Keratinocyte (primary cell): ENCODE measurements around the gene HEG1.

Experiments used
- CTCF ChIP-seq, 3 experiments: IDR thresholded peaks in 1 of 3; conservative IDR thresholded peaks in 1 of 3; optimal IDR thresholded peaks in 1 of 3; 2 replicates in 2 of 3; 3 replicates in 1 of 3; pipeline versions ENCODE3 to v1.5.1; 2011; ENCODE audit warnings: low read length in 3 of 3, mild to moderate bottlenecking in 3 of 3, moderate library complexity in 2 of 3, control low read depth in 1 of 3, inconsistent platforms in 1 of 3; ENCODE audit not compliant: insufficient read depth in 2 of 3; ENCODE audit errors: extremely low read depth in 1 of 3
- EZH2 ChIP-seq: IDR thresholded peaks from one replicate; pipeline ENCODE4 v1.6.1; 2012; ENCODE audit warnings: inconsistent platforms, mild to moderate bottlenecking, low read length, moderate library complexity

GRCh38 chr3:125055331-125055912 is 375 bp downstream of the HEG1 start:
- TF ChIP-seq CTCF (optimal IDR thresholded peaks at IDR 0.05 in 1 of 3, IDR thresholded peaks at IDR 0.05 in 1 of 3, conservative IDR thresholded peaks at IDR 0.05 in 1 of 3; ENCODE audit: extremely low read depth in 1 of 3, insufficient read depth in 2 of 3, low read length in 3 of 3) (peak in 1 of 3 experiments; percentile 5), EZH2 (no peak)
